Muscle layer of duodenum (tissue), 2 donors: Measurements from ENCODE around the gene RTN4.
"Not testable (repeated sequence)": the region's sequence is repeated elsewhere in the genome, so short reads cannot be mapped to it uniquely, and the experiment has no call there.

Experiments used
- H3K27ac ChIP-seq: one replicate; pipeline ENCODE4 v1.7.0; 2013; ENCODE audit warnings: mild to moderate bottlenecking, low read length
- H3K27me3 ChIP-seq: one replicate; pipeline ENCODE4 v1.7.0; 2013; ENCODE audit warnings: low read depth, mild to moderate bottlenecking, control low read depth, low read length
- H3K36me3 ChIP-seq, 2 donors: one replicate each; pipeline ENCODE4 v1.7.0; 2013; ENCODE audit warnings: low read length in 2 of 2, control low read depth in 1 of 2, mild to moderate bottlenecking in 1 of 2; ENCODE audit not compliant: insufficient read depth in 2 of 2, control insufficient read depth in 1 of 2
- H3K4me1 ChIP-seq, 2 donors: one replicate each; pipeline ENCODE4 v1.7.0; 2013; ENCODE audit warnings: low read length in 2 of 2, mild to moderate bottlenecking in 2 of 2, control low read depth in 1 of 2, moderate library complexity in 1 of 2; ENCODE audit not compliant: insufficient read depth in 2 of 2, control insufficient read depth in 1 of 2
- H3K4me3 ChIP-seq, 2 donors: one replicate each; pipeline ENCODE4 v1.7.0; 2013; ENCODE audit warnings: low read length in 2 of 2, low read depth in 1 of 2, mild to moderate bottlenecking in 1 of 2
- H3K9me3 ChIP-seq, 2 donors: one replicate each; pipeline ENCODE4 v1.7.0; 2013; ENCODE audit warnings: low read length in 2 of 2, control low read depth in 1 of 2, mild to moderate bottlenecking in 1 of 2; ENCODE audit not compliant: control insufficient read depth in 1 of 2
- donor health status: healthy.

Gene RTN4

GRCh38 chr2:55087936-55088335 lies 37.7 kb upstream of the RTN4 start:
- Histone ChIP-seq H3K36me3 (no peaks in the 10 kb centered on the region), H3K4me1 (no peaks in the 10 kb centered on the region), H3K9me3 (no peaks in the 10 kb centered on the region), H3K27ac (no peak overlapping the region), H3K27me3 (no peaks in the 10 kb centered on the region), H3K4me3 (no peak overlapping the region)

GRCh38 chr2:55087501-55087900 lies 37.2 kb upstream of the RTN4 start:
- no peak overlapping the region for H3K27ac ChIP-seq
- H3K36me3 ChIP-seq, result no peaks in the 10 kb centered on the region
- no peaks in the 10 kb centered on the region for H3K9me3 ChIP-seq
- no peaks in the 10 kb centered on the region for H3K27me3 ChIP-seq
- no peak overlapping the region for H3K4me3 ChIP-seq
- H3K4me1 ChIP-seq, result no peaks in the 10 kb centered on the region

- Histone ChIP-seq H3K9me3 (peaks cover 0 to under 1% of the 10 kb centered on the region in 2 donors), H3K4me3 (no peak overlapping the region), H3K27me3 (no peaks in the 10 kb centered on the region), H3K4me1 (no peaks in the 10 kb centered on the region), H3K27ac (no peak overlapping the region), H3K36me3 (no peaks in the 10 kb centered on the region)
Observed at GRCh38 chr2:55085113-55086040, 35.1 kb upstream of the RTN4 start.

- H3K9me3 ChIP-seq, result peaks cover 0 to 7% of the 10 kb centered on the region in 2 donors
- no peaks in the 10 kb centered on the region for H3K27me3 ChIP-seq
- H3K36me3 ChIP-seq, result no peaks in the 10 kb centered on the region
- H3K4me3 ChIP-seq, result no peak overlapping the region
- H3K27ac ChIP-seq, result no peak overlapping the region
- no peaks in the 10 kb centered on the region for H3K4me1 ChIP-seq
Observed at GRCh38 chr2:55084641-55085040, 34.4 kb upstream of the RTN4 start.

- H3K4me3 ChIP-seq, result no peak overlapping the region
- H3K27me3 ChIP-seq, result no peaks in the 10 kb centered on the region
- H3K9me3 ChIP-seq, result peaks cover 0 to 7% of the 10 kb centered on the region in 2 donors
- H3K27ac ChIP-seq, result no peak overlapping the region
- H3K4me1 ChIP-seq, result no peaks in the 10 kb centered on the region
- no peaks in the 10 kb centered on the region for H3K36me3 ChIP-seq
Observed at GRCh38 chr2:55080204-55080738, 30.0 kb upstream of the RTN4 start.

GRCh38 chr2:55078956-55079355 lies 28.7 kb upstream of the RTN4 start:
- peaks cover 0 to 7% of the 10 kb centered on the region in 2 donors for H3K9me3 ChIP-seq
- no peaks in the 10 kb centered on the region for H3K27me3 ChIP-seq
- H3K27ac ChIP-seq, result no peak overlapping the region
- no peak overlapping the region for H3K4me3 ChIP-seq
- H3K4me1 ChIP-seq, result no peaks in the 10 kb centered on the region
- H3K36me3 ChIP-seq, result no peaks in the 10 kb centered on the region

GRCh38 chr2:55076721-55077120 lies 26.5 kb upstream of the RTN4 start:
- Histone ChIP-seq H3K4me1 (no peaks in the 10 kb centered on the region), H3K27me3 (no peaks in the 10 kb centered on the region), H3K9me3 (peaks cover 0 to 7% of the 10 kb centered on the region in 2 donors), H3K27ac (no peak overlapping the region), H3K4me3 (no peak overlapping the region), H3K36me3 (no peaks in the 10 kb centered on the region)

- H3K27ac ChIP-seq, H3K4me3 ChIP-seq, H3K36me3 ChIP-seq, H3K4me1 ChIP-seq, H3K9me3 ChIP-seq, H3K27me3 ChIP-seq: not testable (repeated sequence)
Observed at GRCh38 chr2:55076019-55076418, 25.8 kb upstream of the RTN4 start.

- no peak overlapping the region for H3K27ac ChIP-seq
- H3K4me1 ChIP-seq, result no peaks in the 10 kb centered on the region
- H3K27me3 ChIP-seq, result no peaks in the 10 kb centered on the region
- H3K36me3 ChIP-seq, result no peaks in the 10 kb centered on the region
- H3K4me3 ChIP-seq, result no peak overlapping the region
- H3K9me3 ChIP-seq, result no peaks in the 10 kb centered on the region
Observed at GRCh38 chr2:55073000-55073983, 23.0 kb upstream of the RTN4 start.

- H3K36me3 ChIP-seq, result no peaks in the 10 kb centered on the region
- no peak overlapping the region for H3K27ac ChIP-seq
- H3K4me1 ChIP-seq, result no peaks in the 10 kb centered on the region
- H3K9me3 ChIP-seq, result no peaks in the 10 kb centered on the region
- H3K4me3 ChIP-seq, result no peak overlapping the region
- H3K27me3 ChIP-seq, result no peaks in the 10 kb centered on the region
Observed at GRCh38 chr2:55063713-55064323, 13.6 kb upstream of the RTN4 start.

- Histone ChIP-seq H3K4me1 (no peaks in the 10 kb centered on the region), H3K36me3 (no peaks in the 10 kb centered on the region), H3K27ac (no peak overlapping the region), H3K4me3 (no peak overlapping the region), H3K27me3 (no peaks in the 10 kb centered on the region), H3K9me3 (no peaks in the 10 kb centered on the region)
Observed at GRCh38 chr2:55063226-55063625, 13.0 kb upstream of the RTN4 start.
